ENCODE data around the gene LZTFL1. TPM values are rescaled to one million over a fixed set of nuclear protein-coding genes. Genes with fewer than 3 reads are reported as not detected.

LZTFL1 gene
- polyA plus RNA-seq, 1 donor = 15.2 TPM

Other genes with a start within 250 kb of the LZTFL1 start
- 25.8 TPM for gene LIMD1, start 247.4 kb downstream of the LZTFL1 start, polyA plus RNA-seq (ENCODE audit: insufficient read length)
- 27.2 TPM for gene SACM1L, start 152.7 kb downstream of the LZTFL1 start, polyA plus RNA-seq (ENCODE audit: insufficient read length)
- 0.28 TPM for gene SLC6A20, start 45.6 kb downstream of the LZTFL1 start, polyA plus RNA-seq (ENCODE audit: insufficient read length)
- gene CCR9, start 44.4 kb upstream of the LZTFL1 start, polyA plus RNA-seq (ENCODE audit: insufficient read length) = not detected
- 0.28 TPM for gene CXCR6, start 101.3 kb upstream of the LZTFL1 start, polyA plus RNA-seq (ENCODE audit: insufficient read length)
- 33.7 TPM for gene FYCO1, start 153.7 kb upstream of the LZTFL1 start, polyA plus RNA-seq (ENCODE audit: insufficient read length)
- 0.27 TPM for gene XCR1, start 185.4 kb upstream of the LZTFL1 start, polyA plus RNA-seq (ENCODE audit: insufficient read length)